ENCODE measurements around the gene GALC.

DNA sequence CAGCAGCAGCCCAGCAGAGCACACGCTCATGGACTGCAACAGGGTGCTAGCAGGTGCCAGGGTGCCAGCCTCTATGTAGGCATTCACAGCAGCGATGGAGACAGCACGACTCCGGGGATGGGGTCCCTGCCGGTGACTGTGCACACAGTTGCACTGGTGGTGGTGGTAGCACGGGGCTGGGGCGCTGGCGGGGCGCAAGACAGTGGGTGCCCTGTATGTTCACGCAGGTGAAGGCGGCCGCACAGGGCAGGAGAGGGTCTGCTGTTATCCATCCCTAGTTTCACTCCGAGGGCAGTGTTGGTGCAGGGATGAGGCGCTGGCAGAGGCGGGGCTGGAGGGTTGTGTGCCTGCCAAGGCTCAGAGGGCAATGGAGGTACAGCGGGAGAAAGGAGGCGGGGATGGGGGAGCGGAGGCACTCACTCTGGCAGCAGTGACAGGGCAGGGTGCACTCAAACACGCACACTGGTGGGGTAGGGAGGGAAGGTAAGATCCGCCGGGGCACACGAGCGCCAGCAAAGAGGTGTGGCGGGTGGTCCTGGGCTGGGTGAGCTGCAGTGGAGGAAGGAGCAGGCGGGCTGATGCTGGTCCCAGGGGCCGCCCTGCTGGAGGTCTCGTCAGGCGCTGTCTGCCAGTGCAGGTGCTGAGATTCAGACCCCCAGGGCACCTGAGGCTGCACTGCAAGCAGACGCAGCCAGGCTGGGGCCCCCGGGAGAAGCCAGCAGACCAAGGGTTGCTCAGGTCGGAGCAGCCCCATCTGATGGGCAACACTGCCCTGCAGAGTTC is 76.7 kb downstream of the GALC start:
- TF ChIP-seq, protein P1, sequence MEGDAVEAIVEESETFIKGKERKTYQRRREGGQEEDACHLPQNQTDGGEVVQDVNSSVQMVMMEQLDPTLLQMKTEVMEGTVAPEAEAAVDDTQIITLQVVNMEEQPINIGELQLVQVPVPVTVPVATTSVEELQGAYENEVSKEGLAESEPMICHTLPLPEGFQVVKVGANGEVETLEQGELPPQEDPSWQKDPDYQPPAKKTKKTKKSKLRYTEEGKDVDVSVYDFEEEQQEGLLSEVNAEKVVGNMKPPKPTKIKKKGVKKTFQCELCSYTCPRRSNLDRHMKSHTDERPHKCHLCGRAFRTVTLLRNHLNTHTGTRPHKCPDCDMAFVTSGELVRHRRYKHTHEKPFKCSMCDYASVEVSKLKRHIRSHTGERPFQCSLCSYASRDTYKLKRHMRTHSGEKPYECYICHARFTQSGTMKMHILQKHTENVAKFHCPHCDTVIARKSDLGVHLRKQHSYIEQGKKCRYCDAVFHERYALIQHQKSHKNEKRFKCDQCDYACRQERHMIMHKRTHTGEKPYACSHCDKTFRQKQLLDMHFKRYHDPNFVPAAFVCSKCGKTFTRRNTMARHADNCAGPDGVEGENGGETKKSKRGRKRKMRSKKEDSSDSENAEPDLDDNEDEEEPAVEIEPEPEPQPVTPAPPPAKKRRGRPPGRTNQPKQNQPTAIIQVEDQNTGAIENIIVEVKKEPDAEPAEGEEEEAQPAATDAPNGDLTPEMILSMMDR (conservative IDR thresholded peaks at IDR 0.05; ENCODE audit: low read depth, low read length), result no peak
- TF ChIP-seq EZH2phosphoT487 (IDR thresholded peaks at IDR 0.05; ENCODE audit: borderline replicate concordance, low read length), result no peak

Data from PC-3 (cell line).